Thymus (tissue), 11 donors: ENCODE results near the gene CISD3. TPM values are rescaled to one million over a fixed set of nuclear protein-coding genes. Genes with fewer than 3 reads are reported as not detected.
"Not testable (repeated sequence)": the region's sequence is repeated elsewhere in the genome, so short reads cannot be mapped to it uniquely, and the experiment has no call there.

Source experiments
- DNase-seq, 9 donors: peaks; one replicate each; pipeline ENCODE4 v3.0.0-alpha.2; 2013; ENCODE audit warnings: low spot score in 9 of 9, low read depth in 6 of 9, missing footprints in 1 of 9
- H3K27ac ChIP-seq, 2 donors: one replicate each; pipeline ENCODE4 v1.5.1; 2013; ENCODE audit warnings: control low read depth in 1 of 2, low read depth in 1 of 2, low read length in 1 of 2, mild to moderate bottlenecking in 1 of 2, moderate library complexity in 1 of 2
- H3K27me3 ChIP-seq, 2 donors: one replicate each; pipeline ENCODE4 v1.5.1; 2013; ENCODE audit warnings: low read length in 1 of 2; ENCODE audit not compliant: control insufficient read depth in 2 of 2, insufficient read depth in 1 of 2
- H3K36me3 ChIP-seq, 2 donors: one replicate each; pipeline ENCODE4 v1.5.1; 2013; ENCODE audit warnings: low read length in 1 of 2, mild to moderate bottlenecking in 1 of 2, moderate library complexity in 1 of 2; ENCODE audit not compliant: control insufficient read depth in 2 of 2, insufficient read depth in 2 of 2
- H3K4me1 ChIP-seq, 2 donors: one replicate each; pipeline ENCODE4 v1.5.1; 2013; ENCODE audit warnings: low read length in 2 of 2; ENCODE audit not compliant: control insufficient read depth in 2 of 2, insufficient read depth in 2 of 2
- H3K4me3 ChIP-seq, 2 donors: one replicate each; pipeline ENCODE4 v1.5.1; 2013; ENCODE audit warnings: low read length in 2 of 2, control low read depth in 1 of 2, mild to moderate bottlenecking in 1 of 2
- H3K9me3 ChIP-seq, 2 donors: one replicate each; pipeline ENCODE4 v1.5.1; 2013; ENCODE audit warnings: low read length in 1 of 2, mild to moderate bottlenecking in 1 of 2; ENCODE audit not compliant: control insufficient read depth in 2 of 2, insufficient read depth in 1 of 2
- WGBS: extraction: QIAGEN DNeasy Blood & Tissue Kit; methylation state at CpG from one replicate; pipeline ENCODE4 v1.1.7; 2013; 5-methylcytosine and 5-hydroxymethylcytosine counted together
- polyA plus RNA-seq: library from polyadenylated mRNA; stranded (reverse); fragments of 200-250 nt; gene quantifications from one replicate; pipeline ENCODE4 v1.2.3, GENCODE V29; 2013
- total RNA-seq: library from RNA; stranded (reverse); fragments of 120-200 nt; gene quantifications from one replicate; pipeline ENCODE4 v1.2.4, GENCODE V29; 2013
- donor health status: healthy.

CISD3 gene
- total and polyA plus RNA-seq, 2 donors = 10.3 to 22.5 TPM

GRCh38 chr17:38720941-38721340, 9.2 kb upstream of the CISD3 start:
- no peak for DNase-seq
- peaks cover 0 to 12% of the 10 kb centered on the region in 2 donors for H3K4me1 ChIP-seq
- peaks cover 82 to 88% of the 10 kb centered on the region in 2 donors for H3K36me3 ChIP-seq
- H3K4me3 ChIP-seq = no peak overlapping the region
- H3K27me3 ChIP-seq = no peaks in the 10 kb centered on the region
- no peak overlapping the region for H3K27ac ChIP-seq
- WGBS = 98% methylated on average over 6 of the region's 6 CpGs
- H3K9me3 ChIP-seq = no peaks in the 10 kb centered on the region

GRCh38 chr17:38721802-38722201, 8.3 kb upstream of the CISD3 start:
- H3K36me3 ChIP-seq = peaks cover 74 to 81% of the 10 kb centered on the region in 2 donors
- no peak overlapping the region for H3K27ac ChIP-seq
- WGBS = 99% methylated on average over 16 of the region's 16 CpGs
- H3K9me3 ChIP-seq = no peaks in the 10 kb centered on the region
- H3K4me3 ChIP-seq = no peak overlapping the region
- peaks cover 0 to 14% of the 10 kb centered on the region in 2 donors for H3K4me1 ChIP-seq
- no peaks in the 10 kb centered on the region for H3K27me3 ChIP-seq
- no peak for DNase-seq

GRCh38 chr17:38724337-38724988, 5.7 kb upstream of the CISD3 start:
- no peaks in the 10 kb centered on the region for H3K27me3 ChIP-seq
- H3K4me3 ChIP-seq = no peak overlapping the region
- no peak for DNase-seq
- H3K36me3 ChIP-seq = peaks cover 51 to 56% of the 10 kb centered on the region in 2 donors
- 90% methylated on average over 16 of the region's 16 CpGs for WGBS
- peaks cover 24 to 33% of the 10 kb centered on the region in 2 donors for H3K4me1 ChIP-seq
- no peak overlapping the region for H3K27ac ChIP-seq
- peaks cover 0 to 10% of the 10 kb centered on the region in 2 donors for H3K9me3 ChIP-seq

DNA sequence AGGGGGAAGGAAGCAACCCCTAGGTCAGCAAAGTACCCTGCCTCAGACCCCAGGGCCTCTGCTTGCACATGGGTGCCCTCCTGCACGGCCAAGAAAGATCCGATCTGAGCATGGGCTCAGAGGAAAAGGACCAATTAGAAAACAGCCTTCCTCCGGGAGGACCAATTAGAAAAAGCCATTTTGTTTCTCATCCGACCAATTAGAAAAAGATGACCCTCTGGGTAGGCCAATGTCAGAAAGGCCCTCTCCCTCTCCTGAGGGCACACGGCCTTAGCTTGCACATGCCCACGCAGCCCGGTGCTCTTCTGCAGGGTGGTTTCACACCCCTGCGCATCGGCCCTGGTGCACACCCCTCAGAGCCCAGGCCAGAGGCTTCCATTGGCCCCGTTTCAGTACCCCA, 5.1 kb upstream of the CISD3 start:
- no peak overlapping the region for H3K4me3 ChIP-seq
- peaks cover 28 to 38% of the 10 kb centered on the region in 2 donors for H3K4me1 ChIP-seq
- DNase-seq = no peak
- no peaks in the 10 kb centered on the region for H3K27me3 ChIP-seq
- no peak overlapping the region for H3K27ac ChIP-seq
- H3K36me3 ChIP-seq = peaks cover 45 to 50% of the 10 kb centered on the region in 2 donors
- WGBS = 95% methylated on average over 10 of the region's 10 CpGs
- peaks cover 0 to 10% of the 10 kb centered on the region in 2 donors for H3K9me3 ChIP-seq

DNA sequence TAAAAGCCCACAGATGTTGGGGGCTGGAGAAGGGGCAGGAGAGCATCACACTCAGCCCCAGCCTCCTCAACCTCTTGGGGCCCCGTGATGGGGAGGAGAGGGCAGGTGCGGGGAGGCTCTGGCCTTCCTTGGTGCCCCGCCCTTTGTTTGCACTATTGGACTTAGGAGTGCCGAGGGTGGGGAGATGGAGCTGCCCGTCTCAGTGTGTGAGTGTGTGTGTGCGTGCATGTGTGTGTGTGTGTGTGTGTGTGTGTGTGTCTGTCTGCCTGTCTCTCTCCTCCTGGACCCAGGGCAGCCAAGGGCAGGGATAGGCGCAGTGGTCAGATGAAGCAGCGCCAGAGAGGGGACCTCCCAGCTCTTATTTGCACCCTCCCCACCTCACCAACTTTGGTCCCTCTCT, 4.0 kb upstream of the CISD3 start:
- H3K27me3 ChIP-seq, DNase-seq, H3K4me3 ChIP-seq, H3K27ac ChIP-seq, H3K9me3 ChIP-seq: not testable (repeated sequence)
- WGBS = 96% methylated on average over 8 of the region's 8 CpGs
- Histone ChIP-seq H3K4me1 (peaks cover 30 to 46% of the 10 kb centered on the region in 2 donors), H3K36me3 (peaks cover 35 to 40% of the 10 kb centered on the region in 2 donors)

DNA sequence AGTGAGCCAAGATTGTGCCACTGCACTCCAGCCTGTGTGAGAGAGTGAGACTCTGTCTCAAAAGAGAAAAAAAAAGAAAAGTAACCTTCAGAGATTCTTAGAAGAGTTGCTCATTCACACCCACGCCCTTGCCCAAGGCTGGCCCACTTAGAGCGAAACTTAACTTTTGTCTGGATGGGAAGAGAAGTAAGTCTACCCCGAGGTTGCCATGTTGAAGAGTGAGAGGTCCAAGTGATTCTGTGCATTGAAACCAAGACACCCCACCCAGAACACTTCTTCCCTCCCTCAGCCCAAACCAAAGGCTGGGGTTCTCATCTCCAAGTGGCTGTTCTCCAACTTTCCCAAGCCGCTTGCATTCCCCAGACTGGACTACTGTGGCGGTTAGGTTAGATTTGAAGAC, 2.4 kb upstream of the CISD3 start:
- H3K36me3 ChIP-seq = peaks cover 21 to 24% of the 10 kb centered on the region in 2 donors
- peak overlapping the region in 1 of 2 donors; percentile 10 for H3K4me3 ChIP-seq
- H3K4me1 ChIP-seq = peaks cover 30 to 57% of the 10 kb centered on the region in 2 donors
- H3K9me3 ChIP-seq = peaks cover 0 to 10% of the 10 kb centered on the region in 2 donors
- 90% methylated on average over 5 of the region's 5 CpGs for WGBS
- no peaks in the 10 kb centered on the region for H3K27me3 ChIP-seq
- peak overlapping the region; percentile 83 to 88 for H3K27ac ChIP-seq
- peak in 1 of 9 donors; percentile 51 for DNase-seq

GRCh38 chr17:38728290-38728831, 1.8 kb upstream of the CISD3 start:
- Histone ChIP-seq H3K27ac (peak overlapping the region; percentile 83 to 88), H3K4me1 (peaks cover 30 to 57% of the 10 kb centered on the region in 2 donors)
- DNase-seq = peak; percentile 69 to 95 (median 84)

DNA sequence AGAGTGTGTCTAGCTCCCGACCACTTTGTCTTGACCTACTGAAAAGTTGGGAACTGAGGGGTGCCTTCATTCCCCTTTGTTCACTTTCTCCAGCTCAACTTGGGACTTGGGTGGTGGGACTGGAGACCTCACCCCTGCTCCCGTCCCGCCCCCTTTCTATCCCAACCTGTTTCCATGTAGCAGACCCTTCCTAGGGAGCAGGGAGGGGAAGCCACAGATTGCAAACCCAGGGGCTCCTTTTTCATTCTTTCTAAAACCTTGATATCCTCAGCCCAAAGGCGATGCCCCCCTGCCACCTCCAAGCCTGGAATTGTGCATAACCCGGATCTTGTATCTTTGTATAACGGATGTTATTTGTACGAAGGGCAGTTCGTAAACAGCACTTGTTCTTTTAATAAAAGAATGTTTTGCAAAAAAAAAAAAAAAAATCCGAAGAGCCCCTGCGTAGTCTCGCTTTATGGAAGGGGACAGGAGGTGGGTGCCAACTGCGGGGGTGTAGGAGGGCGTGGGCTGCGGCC, 714 bp upstream of the CISD3 start:
- Histone ChIP-seq H3K36me3 (peaks cover 9 to 14% of the 10 kb centered on the region in 2 donors), H3K27ac (peak overlapping the region; percentile 40 to 90), H3K27me3 (no peaks in the 10 kb centered on the region), H3K4me3 (peak overlapping the region; percentile 39 to 57), H3K4me1 (peaks cover 30 to 62% of the 10 kb centered on the region in 2 donors), H3K9me3 (peaks cover 0 to 10% of the 10 kb centered on the region in 2 donors)
- 44% methylated on average over 14 of the region's 14 CpGs for WGBS
- DNase-seq = no peak

More at GRCh38 chr17:38728290-38728831, 1.8 kb upstream of the CISD3 start:
- WGBS = 32% methylated on average over 8 of the region's 8 CpGs
- Histone ChIP-seq H3K27me3 (no peaks in the 10 kb centered on the region), H3K4me3 (no peak overlapping the region), H3K36me3 (peaks cover 15 to 18% of the 10 kb centered on the region in 2 donors), H3K9me3 (peaks cover 0 to 10% of the 10 kb centered on the region in 2 donors)
